Nephron progenitor cell (in vitro differentiated cells): ENCODE data around the gene SFSWAP.

ENCODE experiments used
- DNase-seq: peaks from one replicate; pipeline ENCODE4 v3.0.0; 2021
- H3K27ac Mint-ChIP-seq: 2 replicates; pipeline ENCODE4 v1.8.0; 2021; ENCODE audit warnings: mild to moderate bottlenecking, moderate library complexity, mixed read lengths
- H3K27me3 Mint-ChIP-seq: 2 replicates; pipeline ENCODE4 v1.8.0; 2021; ENCODE audit warnings: mild to moderate bottlenecking, low read depth, mixed read lengths; ENCODE audit not compliant: poor library complexity
- H3K36me3 Mint-ChIP-seq: 2 replicates; pipeline ENCODE4 v1.8.0; 2021; ENCODE audit warnings: low read depth, mixed read lengths
- H3K4me1 Mint-ChIP-seq: 2 replicates; pipeline ENCODE4 v1.8.0; 2021; ENCODE audit warnings: mixed read lengths
- H3K4me3 Mint-ChIP-seq: 2 replicates; pipeline ENCODE4 v1.8.0; 2021; ENCODE audit warnings: mild to moderate bottlenecking, moderate library complexity, mixed read lengths
- H3K9me3 Mint-ChIP-seq: 2 replicates; pipeline ENCODE4 v1.8.0; 2021; ENCODE audit warnings: mild to moderate bottlenecking, moderate library complexity, mixed read lengths
- CTCF ChIP-seq: fragments of 200-600 bp; sonication (generic); IDR thresholded peaks from 2 replicates; pipeline ENCODE4 v1.5.0; 2021; ENCODE audit warnings: antibody characterized with exemption

Gene SFSWAP

GRCh38 chr12:131783915-131784541 is 73.1 kb downstream of the SFSWAP start:
- no peak overlapping the region for H3K4me3 Mint-ChIP-seq
- DNase-seq: no peak

GRCh38 chr12:131784909-131785762 is 74.2 kb downstream of the SFSWAP start:
- H3K27me3 Mint-ChIP-seq: peaks cover 3% of the 10 kb centered on the region
- H3K36me3 Mint-ChIP-seq: peaks cover 50% of the 10 kb centered on the region
- H3K9me3 Mint-ChIP-seq: no peaks in the 10 kb centered on the region
- no peak overlapping the region for H3K4me3 Mint-ChIP-seq
- H3K27ac Mint-ChIP-seq: peak overlapping the region; percentile 88
- DNase-seq: peak; percentile 22
- peaks cover 21% of the 10 kb centered on the region for H3K4me1 Mint-ChIP-seq
- TF ChIP-seq CTCF: no peak

More at GRCh38 chr12:131783915-131784541, 73.1 kb downstream of the SFSWAP start:
- Mint-ChIP-seq H3K27ac (peak overlapping the region; percentile 97), H3K4me1 (peaks cover 22% of the 10 kb centered on the region), H3K27me3 (peaks cover 3% of the 10 kb centered on the region), H3K9me3 (no peaks in the 10 kb centered on the region), H3K36me3 (peaks cover 48% of the 10 kb centered on the region)
- TF ChIP-seq CTCF: no peak

GRCh38 chr12:131785763-131786330 is 75.0 kb downstream of the SFSWAP start:
- Mint-ChIP-seq H3K27ac (peak overlapping the region; percentile 88), H3K9me3 (no peaks in the 10 kb centered on the region), H3K27me3 (peaks cover 3% of the 10 kb centered on the region), H3K36me3 (peaks cover 51% of the 10 kb centered on the region), H3K4me3 (no peak overlapping the region), H3K4me1 (peaks cover 21% of the 10 kb centered on the region)
- no peak for DNase-seq
- no peak for TF ChIP-seq CTCF

GRCh38 chr12:131786331-131786730 is 75.4 kb downstream of the SFSWAP start:
- peaks cover 21% of the 10 kb centered on the region for H3K4me1 Mint-ChIP-seq
- H3K27ac Mint-ChIP-seq: no peak overlapping the region
- no peak for TF ChIP-seq CTCF

GRCh38 chr12:131787143-131787660 is 76.3 kb downstream of the SFSWAP start:
- H3K27ac Mint-ChIP-seq: no peak overlapping the region
- no peaks in the 10 kb centered on the region for H3K9me3 Mint-ChIP-seq
- peaks cover 58% of the 10 kb centered on the region for H3K36me3 Mint-ChIP-seq
- H3K4me1 Mint-ChIP-seq: peaks cover 21% of the 10 kb centered on the region
- DNase-seq: no peak
- no peak overlapping the region for H3K4me3 Mint-ChIP-seq
- no peak for TF ChIP-seq CTCF
- peaks cover 3% of the 10 kb centered on the region for H3K27me3 Mint-ChIP-seq

More at GRCh38 chr12:131786331-131786730, 75.4 kb downstream of the SFSWAP start:
- Mint-ChIP-seq H3K36me3 (peaks cover 55% of the 10 kb centered on the region), H3K27me3 (peaks cover 3% of the 10 kb centered on the region), H3K4me3 (no peak overlapping the region), H3K9me3 (no peaks in the 10 kb centered on the region)
- no peak for DNase-seq
